Measurements from ENCODE around the gene ST8SIA2. TPM values are rescaled to one million over a fixed set of nuclear protein-coding genes. Genes with fewer than 3 reads are reported as not detected.

Gene ST8SIA2
- total RNA-seq, 1 experiment from 2014 or later, result 0.15 TPM

- CTCF ChIA-PET, result no interaction called here
- no peak for DNase-seq (ENCODE audit: low read depth, low spot score)
- TF ChIP-seq REST (IDR thresholded peaks at IDR 0.05; ENCODE audit: insufficient read depth in 1 of 2, low read depth in 2 of 2, low read length in 1 of 2) (no peak), SIN3A (IDR thresholded peaks at IDR 0.05; ENCODE audit: borderline replicate concordance, insufficient read depth, low read depth, low read length) (no peak), CTCF (IDR thresholded peaks at IDR 0.05) (no peak), POLR2AphosphoS5 (IDR thresholded peaks at IDR 0.05; ENCODE audit: low read depth, low read length) (no peak), TCF7L2 (IDR thresholded peaks at IDR 0.05; ENCODE audit: low read depth, low read length) (no peak)
- Histone ChIP-seq H3K4me3 (ENCODE audit: low read depth in 2 of 2, low read length in 2 of 2) (no peak overlapping the region), H3K27me3 (ENCODE audit: control insufficient read depth, insufficient read depth, low read length) (peaks cover 3% of the 10 kb centered on the region; the same call in 1 of the 2 replicates), H3K4me1 (ENCODE audit: control insufficient read depth, insufficient read depth, low read length) (no peaks in the 10 kb centered on the region), H3K9me3 (ENCODE audit: control insufficient read depth, insufficient read depth, low read depth, low read length) (no peaks in the 10 kb centered on the region), H3K36me3 (ENCODE audit: control insufficient read depth, insufficient read depth, low read length) (no peaks in the 10 kb centered on the region), H3K27ac (ENCODE audit: low read length) (no peak overlapping the region)
- in situ Hi-C loops (cut with HindIII; ENCODE audit: low pct_unique_long_range_greater_than_20kb, low sequenced_read_pairs) (no loop called here), intact Hi-C loops (cut with micrococcal nuclease; ENCODE audit: unreplicated experiment) (no loop called here)
- no TSS peak for BruUV-seq (replicated peaks)
- no peak for ATAC-seq
- POLR2A ChIA-PET, result no interaction called here
Measured at GRCh38 chr15:92430069-92430440, 36.4 kb downstream of the ST8SIA2 start.

- in situ Hi-C loops (cut with HindIII; ENCODE audit: low pct_unique_long_range_greater_than_20kb, low sequenced_read_pairs), result no loop called here
- DNase-seq (ENCODE audit: low read depth, low spot score), result no peak
Measured at GRCh38 chr15:92435145-92435544, 41.5 kb downstream of the ST8SIA2 start.

More at GRCh38 chr15:92435145-92435544, 41.5 kb downstream of the ST8SIA2 start:
- BruUV-seq (replicated peaks), result no TSS peak
- Histone ChIP-seq H3K27ac (ENCODE audit: low read length) (no peak overlapping the region), H3K27me3 (ENCODE audit: control insufficient read depth, insufficient read depth, low read length) (peaks cover 10% of the 10 kb centered on the region), H3K4me3 (ENCODE audit: low read depth in 2 of 2, low read length in 2 of 2) (no peak overlapping the region), H3K4me1 (ENCODE audit: control insufficient read depth, insufficient read depth, low read length) (no peaks in the 10 kb centered on the region), H3K36me3 (ENCODE audit: control insufficient read depth, insufficient read depth, low read length) (no peaks in the 10 kb centered on the region), H3K9me3 (ENCODE audit: control insufficient read depth, insufficient read depth, low read depth, low read length) (no peaks in the 10 kb centered on the region)
- ChIA-PET CTCF (no interaction called here), POLR2A (no interaction called here)
- ATAC-seq, result no peak; the same call in 1 of the 2 replicates
- no peak for TF ChIP-seq TCF7L2 (IDR thresholded peaks at IDR 0.05; ENCODE audit: low read depth, low read length)
- TF ChIP-seq POLR2AphosphoS5 (IDR thresholded peaks at IDR 0.05; ENCODE audit: low read depth, low read length), result no peak
- TF ChIP-seq SIN3A (IDR thresholded peaks at IDR 0.05; ENCODE audit: borderline replicate concordance, insufficient read depth, low read depth, low read length), result no peak
- no peak for TF ChIP-seq CTCF (IDR thresholded peaks at IDR 0.05)
- no peak for TF ChIP-seq REST (IDR thresholded peaks at IDR 0.05; ENCODE audit: insufficient read depth in 1 of 2, low read depth in 2 of 2, low read length in 1 of 2)
- intact Hi-C loops (cut with micrococcal nuclease; ENCODE audit: unreplicated experiment), result no loop called here
